ENCODE results near the gene LAMB3.

The LAMB3 gene

GRCh38 chr1:209667103-209667502, 14.9 kb upstream of the LAMB3 start:
- no peak for DNase-seq (ENCODE audit: extremely low spot score)
- POLR2A ChIA-PET: no interaction called here
- CTCF ChIA-PET: no interaction called here
- TF ChIP-seq ARNT (IDR thresholded peaks at IDR 0.05) (no peak), TARDBP (IDR thresholded peaks at IDR 0.05) (no peak), LEF1 (IDR thresholded peaks at IDR 0.05; ENCODE audit: borderline replicate concordance) (no peak)

- TF ChIP-seq BHLHE40 (IDR thresholded peaks at IDR 0.05; ENCODE audit: borderline replicate concordance): no peak
- TF ChIP-seq ARNT (IDR thresholded peaks at IDR 0.05): no peak
- TF ChIP-seq ZNF384 (IDR thresholded peaks at IDR 0.05): no peak
- no peak for TF ChIP-seq LEF1 (IDR thresholded peaks at IDR 0.05; ENCODE audit: borderline replicate concordance)
- TF ChIP-seq TARDBP (IDR thresholded peaks at IDR 0.05): no peak
- no peak for TF ChIP-seq PKNOX1 (IDR thresholded peaks at IDR 0.05)
- no peak for TF ChIP-seq CTBP1 (IDR thresholded peaks at IDR 0.05; ENCODE audit: borderline replicate concordance)
- no peak for TF ChIP-seq SP1 (IDR thresholded peaks at IDR 0.05)
- no peak for TF ChIP-seq SUZ12 (IDR thresholded peaks at IDR 0.05)
- TF ChIP-seq ELF4 (IDR thresholded peaks at IDR 0.05): no peak
- no peak for TF ChIP-seq HDGF (IDR thresholded peaks at IDR 0.05; ENCODE audit: borderline replicate concordance)
- no peak for TF ChIP-seq NFRKB (IDR thresholded peaks at IDR 0.05)
- TF ChIP-seq FOXA1 (IDR thresholded peaks at IDR 0.05): no peak
- no peak for TF ChIP-seq FOXK2 (IDR thresholded peaks at IDR 0.05)
- no peak for TF ChIP-seq FOXM1 (IDR thresholded peaks at IDR 0.05; ENCODE audit: borderline replicate concordance)
- TF ChIP-seq L3MBTL2 (conservative IDR thresholded peaks at IDR 0.05): no peak
- CTCF ChIA-PET: no interaction called here
- POLR2A ChIA-PET: interaction anchor here (1.7 kb wide), 1 partner anchor 12 kb away, joined by 6 read pairs; the partner anchor contains the start of gene G0S2
- DNase-seq (ENCODE audit: extremely low spot score): no peak
Measured at GRCh38 chr1:209662879-209663327, 10.7 kb upstream of the LAMB3 start.

GRCh38 chr1:209661071-209661470, 8.8 kb upstream of the LAMB3 start:
- POLR2A ChIA-PET: interaction anchor here (1.1 to 1.7 kb wide), 2 partner anchors 9 to 14 kb away, joined by 4 to 6 read pairs; partner anchors contain the start of gene G0S2
- no peak for TF ChIP-seq SP1 (IDR thresholded peaks at IDR 0.05)
- no peak for TF ChIP-seq PKNOX1 (IDR thresholded peaks at IDR 0.05)
- TF ChIP-seq CTBP1 (IDR thresholded peaks at IDR 0.05; ENCODE audit: borderline replicate concordance): no peak
- DNase-seq (ENCODE audit: extremely low spot score): no peak
- CTCF ChIA-PET: no interaction called here

GRCh38 chr1:209659909-209660308, 7.7 kb upstream of the LAMB3 start:
- POLR2A ChIA-PET: no interaction called here
- no peak for TF ChIP-seq ELF4 (IDR thresholded peaks at IDR 0.05)
- no peak for TF ChIP-seq NFRKB (IDR thresholded peaks at IDR 0.05)
- TF ChIP-seq HDGF (IDR thresholded peaks at IDR 0.05; ENCODE audit: borderline replicate concordance): no peak
- TF ChIP-seq ZNF384 (IDR thresholded peaks at IDR 0.05): no peak
- no peak for TF ChIP-seq SUZ12 (IDR thresholded peaks at IDR 0.05)
- no peak for TF ChIP-seq L3MBTL2 (conservative IDR thresholded peaks at IDR 0.05)
- TF ChIP-seq ARNT (IDR thresholded peaks at IDR 0.05): no peak
- no peak for DNase-seq (ENCODE audit: extremely low spot score)
- CTCF ChIA-PET: no interaction called here

- TF ChIP-seq FOXM1 (IDR thresholded peaks at IDR 0.05; ENCODE audit: borderline replicate concordance) (no peak), PKNOX1 (IDR thresholded peaks at IDR 0.05) (no peak), BHLHE40 (IDR thresholded peaks at IDR 0.05; ENCODE audit: borderline replicate concordance) (no peak), HDGF (IDR thresholded peaks at IDR 0.05; ENCODE audit: borderline replicate concordance) (no peak), NFRKB (IDR thresholded peaks at IDR 0.05) (no peak), ELF4 (IDR thresholded peaks at IDR 0.05) (no peak), L3MBTL2 (conservative IDR thresholded peaks at IDR 0.05) (no peak), CTBP1 (IDR thresholded peaks at IDR 0.05; ENCODE audit: borderline replicate concordance) (no peak), ARNT (IDR thresholded peaks at IDR 0.05) (no peak), TARDBP (IDR thresholded peaks at IDR 0.05) (no peak), LEF1 (IDR thresholded peaks at IDR 0.05; ENCODE audit: borderline replicate concordance) (no peak), FOXK2 (IDR thresholded peaks at IDR 0.05) (no peak), ZNF384 (IDR thresholded peaks at IDR 0.05) (no peak), FOXA1 (IDR thresholded peaks at IDR 0.05) (no peak)
- POLR2A ChIA-PET: interaction anchor here (0.8 kb wide), 1 partner anchor 19 kb away, joined by 3 read pairs; no protein-coding TSS in a partner anchor
- DNase-seq (ENCODE audit: extremely low spot score): no peak
- CTCF ChIA-PET: no interaction called here
Measured at GRCh38 chr1:209657918-209658317, 5.7 kb upstream of the LAMB3 start.

- DNase-seq (ENCODE audit: extremely low spot score): no peak
- POLR2A ChIA-PET: no interaction called here
- TF ChIP-seq BHLHE40 (IDR thresholded peaks at IDR 0.05; ENCODE audit: borderline replicate concordance): no peak
- no peak for TF ChIP-seq L3MBTL2 (conservative IDR thresholded peaks at IDR 0.05)
- no peak for TF ChIP-seq FOXA1 (IDR thresholded peaks at IDR 0.05)
- TF ChIP-seq SP1 (IDR thresholded peaks at IDR 0.05): no peak
- no peak for TF ChIP-seq HDGF (IDR thresholded peaks at IDR 0.05; ENCODE audit: borderline replicate concordance)
- TF ChIP-seq FOXM1 (IDR thresholded peaks at IDR 0.05; ENCODE audit: borderline replicate concordance): no peak
- CTCF ChIA-PET: no interaction called here
Measured at GRCh38 chr1:209657140-209657879, 5.1 kb upstream of the LAMB3 start.
